ENCODE measurements around the gene SASH1. TPM values are rescaled to one million over a fixed set of nuclear protein-coding genes. Genes with fewer than 3 reads are reported as not detected.

SASH1 gene
- total RNA-seq, 1 experiment from 2014 or later, result 11.7 TPM

GRCh38 chr6:148470606-148471465, 128.2 kb downstream of the SASH1 start:
- intact Hi-C loops (cut with micrococcal nuclease), result no loop called here
- Histone ChIP-seq H4K20me1 (ENCODE audit: insufficient read depth) (no peaks in the 10 kb centered on the region), H3K27ac (ENCODE audit: low read depth, low read length) (no peak overlapping the region), H3K4me3 (replicated peaks in 1 of 2; ENCODE audit: low read depth in 1 of 2, low read length in 2 of 2) (no peak overlapping the region), H3K9ac (ENCODE audit: low read length) (no peak overlapping the region), H3K4me1 (ENCODE audit: control insufficient read depth in 1 of 2, insufficient read depth in 2 of 2, low read length in 2 of 2) (no peaks in the 10 kb centered on the region), H3K27me3 (ENCODE audit: insufficient read depth, low read length) (no peaks in the 10 kb centered on the region), H3K79me2 (ENCODE audit: insufficient read depth, low read length) (no peaks in the 10 kb centered on the region), H2AFZ (ENCODE audit: low read depth, low read length, poor library complexity, severe bottlenecking) (no peak overlapping the region), H3K9me3 (ENCODE audit: control insufficient read depth in 1 of 2, insufficient read depth in 1 of 2, low read depth in 1 of 2, low read length in 2 of 2) (no peaks in the 10 kb centered on the region), H3K36me3 (ENCODE audit: control insufficient read depth in 1 of 2, insufficient read depth in 2 of 2, low read length in 2 of 2) (no peaks in the 10 kb centered on the region), H3K9me2 (ENCODE audit: insufficient read depth) (no peaks in the 10 kb centered on the region), H3K4me2 (ENCODE audit: low read length) (no peak overlapping the region)
- no peak for ATAC-seq
- TF ChIP-seq YY1 (IDR thresholded peaks at IDR 0.05; ENCODE audit: extremely low read depth, insufficient replicate concordance, low read depth, low read length) (no peak), ATF3 (IDR thresholded peaks at IDR 0.05) (no peak), EZH2 (IDR thresholded peaks at IDR 0.05) (no peak), EZH2phosphoT487 (IDR thresholded peaks at IDR 0.05; ENCODE audit: borderline replicate concordance) (no peak), ELF1 (IDR thresholded peaks at IDR 0.05; ENCODE audit: borderline replicate concordance, low read depth) (no peak), POLR2AphosphoS5 (IDR thresholded peaks at IDR 0.05; ENCODE audit: low read depth, low read length) (no peak), REST (IDR thresholded peaks at IDR 0.05; ENCODE audit: low read depth) (no peak), EGR1 (IDR thresholded peaks at IDR 0.05; ENCODE audit: low read depth) (no peak), SIN3A (IDR thresholded peaks at IDR 0.05; ENCODE audit: low read depth) (no peak), ZBTB33 (IDR thresholded peaks at IDR 0.05; ENCODE audit: extremely low read depth, insufficient replicate concordance, low read length) (no peak), CEBPB (IDR thresholded peaks at IDR 0.05; ENCODE audit: low read depth) (no peak)
- DNase-seq (ENCODE audit: low read depth, low spot score), result no peak
- no TSS peak for BruUV-seq (replicated peaks)
- ChIA-PET RAD21 (ENCODE audit: low non-redundant PET in 1 of 2, low total read pairs in 2 of 2, uncharacterized antibody in 2 of 2, unreplicated experiment in 2 of 2) (no interaction called here), CTCF (interaction anchor here (2.3 kb wide), 1 partner anchor 291 kb away, joined by 7 read pairs; no protein-coding TSS in a partner anchor), POLR2A (no interaction called here)
